Liver (tissue), 9 donors: ENCODE data around the gene ME1. TPM values are rescaled to one million over a fixed set of nuclear protein-coding genes. Genes with fewer than 3 reads are reported as not detected.
"Not testable (repeated sequence)": the region's sequence is repeated elsewhere in the genome, so short reads cannot be mapped to it uniquely, and the experiment has no call there.

Experiments used
- DNase-seq: peaks from one replicate; pipeline ENCODE4 v3.0.0-alpha.2; 2017; ENCODE audit warnings: low spot score
- H3K27ac ChIP-seq, 2 donors: one replicate each; pipeline ENCODE4 v1.7.0; 2013; ENCODE audit warnings: inconsistent platforms in 2 of 2, low read length in 2 of 2, control low read depth in 1 of 2, low read depth in 1 of 2, mild to moderate bottlenecking in 1 of 2
- H3K27me3 ChIP-seq, 4 donors: one replicate each; pipeline versions ENCODE4 v1.6.1 to v1.7.0; 2013; ENCODE audit warnings: low read length in 3 of 4, inconsistent platforms in 1 of 4, mild to moderate bottlenecking in 1 of 4, moderate library complexity in 1 of 4; ENCODE audit not compliant: control insufficient read depth in 4 of 4, insufficient read depth in 4 of 4
- H3K36me3 ChIP-seq, 4 donors: one replicate each; pipeline versions ENCODE4 v1.6.1 to v1.7.0; 2013; ENCODE audit warnings: low read length in 3 of 4, mild to moderate bottlenecking in 3 of 4, low read depth in 1 of 4, moderate library complexity in 1 of 4; ENCODE audit not compliant: control insufficient read depth in 4 of 4, insufficient read depth in 3 of 4
- H3K4me1 ChIP-seq, 4 donors: one replicate each; pipeline versions ENCODE4 v1.6.1 to v1.7.0; 2013; ENCODE audit warnings: low read length in 3 of 4, mild to moderate bottlenecking in 3 of 4, moderate library complexity in 1 of 4; ENCODE audit not compliant: control insufficient read depth in 4 of 4, insufficient read depth in 4 of 4
- H3K4me3 ChIP-seq, 3 donors: one replicate each; pipeline versions ENCODE4 v1.6.1 to v1.7.0; 2013; ENCODE audit warnings: low read length in 3 of 3, control low read depth in 1 of 3, low read depth in 1 of 3, mild to moderate bottlenecking in 1 of 3
- H3K9ac ChIP-seq, 2 donors: one replicate each; pipeline ENCODE4 v1.7.0; 2013; ENCODE audit warnings: low read length in 2 of 2, mild to moderate bottlenecking in 2 of 2, moderate library complexity in 2 of 2, control low read depth in 1 of 2, low read depth in 1 of 2
- H3K9me3 ChIP-seq, 4 donors: one replicate each; pipeline versions ENCODE4 v1.6.1 to v1.7.0; 2013; ENCODE audit warnings: low read length in 3 of 4; ENCODE audit not compliant: control insufficient read depth in 4 of 4
- ATF3 ChIP-seq: IDR thresholded peaks from 2 replicates; pipeline ENCODE4 v1.6.1; 2016; ENCODE audit warnings: antibody characterized with exemption
- EGR1 ChIP-seq, 2 donors: IDR thresholded peaks; 2 replicates each; pipeline ENCODE4 v1.6.1; 2016 to 2018; ENCODE audit warnings: antibody characterized with exemption in 2 of 2, low read depth in 2 of 2
- HNF4G ChIP-seq: IDR thresholded peaks from 2 replicates; pipeline ENCODE4 v1.6.1; 2016; ENCODE audit warnings: antibody characterized with exemption
- MAX ChIP-seq: IDR thresholded peaks from 2 replicates; pipeline ENCODE4 v1.6.1; 2016; ENCODE audit warnings: antibody characterized with exemption
- RAD21 ChIP-seq, 2 donors: IDR thresholded peaks; 2 replicates each; pipeline ENCODE4 v1.6.1; 2016; ENCODE audit warnings: antibody characterized with exemption in 2 of 2, mild to moderate bottlenecking in 2 of 2
- REST ChIP-seq: IDR thresholded peaks from 2 replicates; pipeline ENCODE4 v1.6.1; 2016; ENCODE audit warnings: antibody characterized with exemption, mild to moderate bottlenecking
- SP1 ChIP-seq: IDR thresholded peaks from 2 replicates; pipeline ENCODE4 v1.6.1; 2018; ENCODE audit warnings: antibody characterized with exemption, mild to moderate bottlenecking
- TAF1 ChIP-seq: conservative IDR thresholded peaks from 2 replicates; pipeline ENCODE4 v1.6.1; 2016; ENCODE audit warnings: antibody characterized with exemption, mild to moderate bottlenecking
- WGBS: extraction: QIAGEN DNeasy Blood & Tissue Kit; methylation state at CpG from one replicate; pipeline ENCODE4 v1.1.7; 2013; 5-methylcytosine and 5-hydroxymethylcytosine counted together
- polyA plus RNA-seq, 2 donors: library from polyadenylated mRNA; stranded (reverse) in 1 of 2; unstranded in 1 of 2; fragments of 200-250 nt in 1 of 2; fragments of >200 nt in 1 of 2; fragmentation: Nextera tagmentation in 1 of 2; extraction: Ambion mirVana in 1 of 2; gene quantifications; one replicate each; pipeline versions ENCODE4 v1.2.1 to v1.2.3, GENCODE V29; 2013 to 2015
- total RNA-seq, 2 donors: library from RNA; depleted of rRNA; stranded (reverse); fragments of >200 nt; gene quantifications; one replicate each; pipeline ENCODE4 v1.2.3, GENCODE V29; 2014
- TF ChIP-seq, protein P1 (sequence below): IDR thresholded peaks from 2 replicates; pipeline ENCODE4 v1.6.1; 2016; ENCODE audit warnings: antibody characterized with exemption
- donor health status: healthy.
- donor health status: healthy.
- donor health status: healthy.
- donor health status: healthy.
- donor health status: healthy.

The ME1 gene
- total and polyA plus RNA-seq, 4 donors = 4.3 to 7.8 (median 5.5) TPM

- DNase-seq = no peak
- Histone ChIP-seq H3K9ac (no peak overlapping the region), H3K27me3 (no peaks in the 10 kb centered on the region), H3K4me3 (no peak overlapping the region), H3K27ac (no peak overlapping the region), H3K4me1 (no peaks in the 10 kb centered on the region), H3K36me3 (no peaks in the 10 kb centered on the region), H3K9me3 (no peaks in the 10 kb centered on the region)
- WGBS = 69% methylated on average over 1 of the region's 1 CpG
- TF ChIP-seq ATF3 (no peak), HNF4G (no peak), TAF1 (no peak), EGR1 (IDR thresholded peaks at IDR 0.05; ENCODE audit: low read depth in 2 of 2) (no peak), SP1 (no peak), RAD21 (IDR thresholded peaks at IDR 0.05) (no peak)
- TF ChIP-seq, protein P1, sequence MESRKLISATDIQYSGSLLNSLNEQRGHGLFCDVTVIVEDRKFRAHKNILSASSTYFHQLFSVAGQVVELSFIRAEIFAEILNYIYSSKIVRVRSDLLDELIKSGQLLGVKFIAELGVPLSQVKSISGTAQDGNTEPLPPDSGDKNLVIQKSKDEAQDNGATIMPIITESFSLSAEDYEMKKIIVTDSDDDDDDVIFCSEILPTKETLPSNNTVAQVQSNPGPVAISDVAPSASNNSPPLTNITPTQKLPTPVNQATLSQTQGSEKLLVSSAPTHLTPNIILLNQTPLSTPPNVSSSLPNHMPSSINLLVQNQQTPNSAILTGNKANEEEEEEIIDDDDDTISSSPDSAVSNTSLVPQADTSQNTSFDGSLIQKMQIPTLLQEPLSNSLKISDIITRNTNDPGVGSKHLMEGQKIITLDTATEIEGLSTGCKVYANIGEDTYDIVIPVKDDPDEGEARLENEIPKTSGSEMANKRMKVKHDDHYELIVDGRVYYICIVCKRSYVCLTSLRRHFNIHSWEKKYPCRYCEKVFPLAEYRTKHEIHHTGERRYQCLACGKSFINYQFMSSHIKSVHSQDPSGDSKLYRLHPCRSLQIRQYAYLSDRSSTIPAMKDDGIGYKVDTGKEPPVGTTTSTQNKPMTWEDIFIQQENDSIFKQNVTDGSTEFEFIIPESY = no peak
Measured at GRCh38 chr6:83461438-83461837, 30.6 kb upstream of the ME1 start.

- no peak for DNase-seq
- H3K36me3 ChIP-seq = no peaks in the 10 kb centered on the region
- no peak overlapping the region for H3K4me3 ChIP-seq
Measured at GRCh38 chr6:83459663-83460062, 28.8 kb upstream of the ME1 start.

DNA sequence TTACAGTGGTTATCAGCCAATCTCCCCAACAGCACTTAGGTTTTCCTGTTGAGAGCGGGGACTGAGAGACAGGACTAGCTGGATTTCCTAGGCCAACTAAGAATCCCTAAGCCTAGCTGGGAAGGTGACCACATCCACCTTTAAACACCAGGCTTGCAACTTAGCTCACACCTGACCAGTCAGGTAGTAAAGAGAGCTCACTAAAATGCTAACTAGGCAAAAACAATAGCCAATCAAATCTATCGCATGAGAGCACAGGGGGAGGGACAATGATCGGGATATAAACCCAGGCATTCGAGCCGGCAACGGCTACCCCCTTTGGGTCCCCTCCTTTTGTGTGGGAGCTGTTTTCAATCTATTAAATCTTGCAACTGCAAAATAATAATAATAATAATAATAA lies 19.2 kb upstream of the ME1 start:
- DNase-seq, H3K36me3 ChIP-seq, H3K27me3 ChIP-seq, H3K4me1 ChIP-seq, H3K4me3 ChIP-seq, H3K27ac ChIP-seq, H3K9me3 ChIP-seq, H3K9ac ChIP-seq: not testable (repeated sequence)
- 94% methylated on average over 6 of the region's 6 CpGs for WGBS

More at GRCh38 chr6:83459663-83460062, 28.8 kb upstream of the ME1 start:
- TF ChIP-seq REST = peak; percentile 65
- TF ChIP-seq MAX = no peak
- no peak overlapping the region for H3K27ac ChIP-seq
- H3K27me3 ChIP-seq = no peaks in the 10 kb centered on the region
- no peaks in the 10 kb centered on the region for H3K4me1 ChIP-seq
- H3K9ac ChIP-seq = no peak overlapping the region
- H3K9me3 ChIP-seq = no peaks in the 10 kb centered on the region

GRCh38 chr6:83444086-83444699 lies 13.3 kb upstream of the ME1 start:
- not testable (repeated sequence) for DNase-seq, H3K27me3 ChIP-seq, H3K36me3 ChIP-seq, H3K9me3 ChIP-seq, H3K4me3 ChIP-seq, H3K27ac ChIP-seq, H3K4me1 ChIP-seq, H3K9ac ChIP-seq
- 92% methylated on average over 9 of the region's 9 CpGs for WGBS
